T-helper 2 cell (primary cell): ENCODE data around the gene SEZ6L.
A peak's percentile ranks its signal among the peaks of the same experiment; 100 is the strongest.

Experiments used
- DNase-seq, 5 experiments: peaks; one replicate each; pipeline versions ENCODE4 v3.0.0 to v3.0.0-alpha.2; 2012 to 2022
- total RNA-seq, 2 donors: gene quantifications; one replicate each; lab custom pipeline; 2026; lab: John Stamatoyannopoulos, UW

SEZ6L gene
- total RNA-seq, result 0 reads per million in 2 donors

DNA sequence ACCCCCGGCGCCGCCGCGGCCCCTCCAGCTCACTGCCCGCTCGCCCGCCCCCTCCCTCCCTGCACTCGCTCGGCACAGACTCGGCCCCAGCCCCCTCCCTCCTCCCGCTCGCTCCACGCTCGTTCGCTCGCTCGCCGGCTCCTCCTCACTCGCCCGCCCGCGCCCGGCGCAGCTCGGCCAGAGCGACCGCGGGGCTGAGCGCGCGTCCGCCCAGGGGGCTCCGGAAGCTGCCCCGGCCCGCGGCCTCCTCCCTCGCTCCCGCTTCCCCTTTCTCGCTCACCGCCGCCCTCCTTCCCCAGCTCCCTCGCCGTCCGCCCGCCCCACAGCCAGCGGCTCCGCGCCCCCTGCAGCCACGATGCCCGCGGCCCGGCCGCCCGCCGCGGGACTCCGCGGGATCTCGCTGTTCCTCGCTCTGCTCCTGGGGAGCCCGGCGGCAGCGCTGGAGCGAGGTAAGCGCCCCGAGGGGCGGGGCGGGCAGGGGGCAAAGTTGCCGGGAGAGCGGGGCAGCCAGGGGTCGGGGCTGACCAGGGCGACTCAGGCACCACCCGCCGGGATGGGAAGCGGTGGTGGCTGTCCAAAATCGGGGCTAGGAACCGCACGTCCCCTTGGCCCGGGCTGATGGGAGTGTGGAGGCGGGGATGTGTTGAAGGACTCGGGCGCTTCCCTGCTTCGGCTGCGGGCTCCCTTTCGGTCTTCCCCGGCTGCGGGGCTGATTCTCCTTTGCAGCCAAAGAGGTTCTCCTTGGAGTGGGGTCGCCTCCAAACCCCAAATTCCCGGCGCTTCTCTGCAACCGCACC lies at the start of gene SEZ6L:
TSS of gene SEZ6L (plus strand) at position 148 of the 797 bp plus-strand sequence. CDS start at position 356, 208 bp downstream.
- no peak for DNase-seq

DNA sequence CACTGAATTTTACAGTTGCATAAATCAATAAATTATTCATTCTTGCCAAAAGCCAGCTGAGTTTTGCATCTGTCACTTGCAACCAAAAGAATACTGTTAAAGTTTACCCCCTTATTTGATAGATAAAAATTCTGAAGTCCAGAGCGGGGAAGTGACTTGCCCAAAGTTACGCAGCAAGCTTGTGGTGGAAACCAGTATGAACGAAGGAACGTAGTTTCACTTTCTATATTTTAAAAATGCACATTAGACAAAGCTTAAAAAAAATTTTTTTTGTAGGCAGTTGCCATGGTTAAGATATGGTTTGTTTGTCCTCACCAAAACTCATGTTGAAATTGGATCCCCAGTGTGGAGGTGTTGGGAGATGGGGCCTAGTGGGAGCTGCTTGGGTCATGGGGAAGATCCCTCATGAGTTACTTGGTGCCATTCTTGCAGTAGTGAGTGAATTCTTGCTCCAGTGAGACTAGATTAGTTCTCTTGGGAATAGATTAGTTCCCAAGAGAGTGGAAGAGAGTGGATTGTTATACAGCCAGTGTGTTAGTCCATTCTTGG lies 46.3 kb upstream of the SEZ6L start:
- peak in 1 of 5 experiments; percentile 65 for DNase-seq

DNA sequence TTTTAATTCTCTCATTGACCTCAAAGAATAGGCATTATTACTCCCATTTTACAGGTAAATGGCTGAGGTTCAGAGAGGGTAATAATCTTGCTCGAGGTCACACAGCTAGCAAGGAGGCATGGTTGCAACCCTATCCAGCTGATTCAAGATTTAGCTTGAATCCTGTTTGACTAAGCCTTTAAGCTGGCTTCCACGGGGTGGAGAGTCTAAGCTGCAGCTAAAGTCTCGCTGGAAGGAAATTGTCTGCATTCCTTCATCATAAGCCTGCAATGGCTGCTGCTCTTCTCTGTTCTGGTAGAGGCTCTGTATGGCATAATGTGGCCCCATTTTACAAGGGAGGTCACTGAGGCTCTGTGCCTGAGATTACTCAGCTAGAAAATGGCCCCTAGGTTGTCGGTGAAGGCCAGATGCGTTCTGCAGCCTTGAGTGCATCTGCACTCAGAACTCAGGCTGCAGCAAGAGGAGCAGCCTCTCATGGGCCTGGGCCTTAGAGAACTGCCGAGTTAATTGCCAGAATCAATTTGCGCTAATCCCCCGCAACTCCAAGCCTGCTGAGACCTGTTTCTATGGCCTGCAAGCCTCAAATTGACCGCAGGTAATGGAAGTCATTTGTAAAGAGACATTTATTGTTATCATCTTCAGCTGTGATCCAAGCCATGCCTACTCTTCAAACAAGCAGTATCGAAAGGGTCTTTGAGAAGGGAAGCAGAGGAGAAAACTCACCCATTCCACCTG lies 44.1 kb upstream of the SEZ6L start:
- no peak for DNase-seq

DNA sequence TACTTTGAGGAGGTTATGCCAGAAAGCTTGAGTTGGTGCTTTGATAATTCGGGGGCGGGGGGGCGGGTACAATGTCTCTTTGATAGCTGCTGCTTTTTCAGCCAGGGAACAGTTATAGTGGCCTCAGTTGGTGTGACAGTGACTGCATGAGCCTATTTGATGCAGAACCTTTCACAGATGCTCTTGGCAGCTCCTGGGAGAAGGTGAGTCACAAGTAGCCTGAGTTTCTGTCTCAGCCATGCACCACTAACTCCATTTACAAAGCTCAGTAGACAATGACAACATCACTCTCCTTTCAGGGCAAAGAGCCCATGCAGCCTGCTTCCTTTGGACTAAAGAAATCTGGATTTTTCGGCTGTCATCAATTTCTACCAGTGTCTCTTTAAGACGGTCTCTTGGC lies 42.1 kb upstream of the SEZ6L start:
- DNase-seq, result no peak

DNA sequence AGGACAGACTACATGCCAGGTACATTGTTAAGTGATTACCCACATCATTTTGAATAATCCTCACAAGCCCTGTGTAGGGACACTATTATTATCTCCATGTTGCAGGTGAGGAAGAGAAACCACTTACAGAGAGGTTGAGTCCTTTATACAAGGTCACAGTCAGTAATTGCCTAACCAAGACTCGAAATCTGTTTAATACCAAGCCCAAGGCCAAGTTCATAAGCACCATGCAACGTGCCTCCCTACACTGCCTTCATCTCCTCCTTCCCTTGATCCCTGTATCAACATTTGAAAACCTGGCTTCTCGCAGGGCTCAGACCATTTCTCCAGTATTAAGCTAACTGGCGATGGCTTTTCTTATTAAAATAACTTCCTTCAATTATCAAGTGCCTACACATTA lies 41.7 kb upstream of the SEZ6L start:
- no peak for DNase-seq

DNA sequence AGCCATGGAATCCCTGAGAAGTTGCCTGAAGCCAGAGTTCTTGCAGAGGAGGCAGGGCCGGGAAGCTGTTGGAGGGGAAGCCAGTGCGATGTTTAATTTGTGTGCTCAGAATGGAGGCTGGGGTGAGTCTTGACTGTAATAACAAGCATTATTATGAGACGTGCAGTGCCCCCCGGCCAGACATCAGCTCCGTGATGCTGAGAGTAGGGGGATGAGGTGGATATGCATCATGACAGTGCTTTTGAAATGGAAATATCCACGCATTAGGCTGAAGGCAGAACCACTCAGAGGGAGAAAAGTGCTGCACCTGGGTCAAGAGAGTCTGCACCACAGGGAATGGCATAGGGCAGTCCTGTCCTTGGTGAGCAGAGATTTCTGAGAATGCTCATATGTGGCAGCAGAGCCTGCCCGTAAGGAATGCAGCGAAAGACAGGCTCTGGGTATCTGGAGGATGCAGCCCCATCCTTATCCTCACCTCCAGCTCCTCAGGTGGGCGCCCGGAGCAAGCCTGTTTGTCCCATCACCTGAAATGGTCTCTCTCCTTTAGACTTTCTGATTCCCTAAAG lies 37.6 kb upstream of the SEZ6L start:
- DNase-seq, result no peak

DNA sequence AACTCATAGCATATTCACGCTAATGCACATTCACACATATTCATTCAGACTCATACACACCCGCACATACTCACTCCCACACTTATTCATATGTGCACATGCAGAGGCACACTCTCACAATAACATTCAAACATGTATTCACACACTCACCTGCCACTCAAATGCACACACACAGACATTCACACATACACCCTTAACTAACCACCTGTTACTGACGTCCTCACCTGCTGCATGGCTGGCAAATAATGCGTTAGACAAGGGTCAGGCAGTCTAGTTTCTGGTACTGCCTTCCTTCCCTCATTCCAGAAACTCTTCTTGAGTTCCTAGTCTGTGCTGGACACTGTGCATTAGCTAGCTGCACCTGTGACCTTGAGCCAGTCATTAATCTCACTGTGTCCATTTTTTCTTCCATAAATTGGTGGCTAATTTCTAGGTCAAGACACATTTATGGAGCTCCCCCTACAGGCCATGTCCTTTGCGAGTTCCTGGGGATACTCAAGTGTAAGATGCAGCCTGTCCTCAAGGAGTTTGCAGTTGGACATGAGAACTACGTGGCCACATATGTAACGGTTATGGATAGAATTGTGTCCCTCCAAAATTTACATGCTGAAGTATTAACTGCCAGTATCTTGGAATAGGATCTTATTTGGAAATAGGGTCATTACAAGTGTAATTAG lies 34.5 kb upstream of the SEZ6L start:
- no peak for DNase-seq

DNA sequence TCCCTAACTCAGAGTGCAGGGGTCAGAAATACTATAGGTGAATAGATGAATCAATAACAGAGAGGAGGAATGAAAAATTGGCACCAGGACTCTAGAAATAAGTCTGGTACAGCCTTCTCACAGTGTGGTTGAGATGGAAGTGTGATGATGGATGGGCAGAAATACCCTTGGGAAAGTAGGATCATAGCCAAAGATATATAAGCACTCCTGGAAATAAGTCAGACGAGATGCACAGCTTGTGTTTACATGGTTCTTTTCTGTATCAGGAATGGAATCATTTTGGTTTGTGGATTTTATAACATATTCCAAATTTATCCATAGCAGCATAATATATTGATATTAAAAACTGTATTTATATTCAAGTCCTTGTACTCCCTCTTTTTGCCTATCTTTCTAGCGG lies 33.5 kb upstream of the SEZ6L start:
- no peak for DNase-seq

DNA sequence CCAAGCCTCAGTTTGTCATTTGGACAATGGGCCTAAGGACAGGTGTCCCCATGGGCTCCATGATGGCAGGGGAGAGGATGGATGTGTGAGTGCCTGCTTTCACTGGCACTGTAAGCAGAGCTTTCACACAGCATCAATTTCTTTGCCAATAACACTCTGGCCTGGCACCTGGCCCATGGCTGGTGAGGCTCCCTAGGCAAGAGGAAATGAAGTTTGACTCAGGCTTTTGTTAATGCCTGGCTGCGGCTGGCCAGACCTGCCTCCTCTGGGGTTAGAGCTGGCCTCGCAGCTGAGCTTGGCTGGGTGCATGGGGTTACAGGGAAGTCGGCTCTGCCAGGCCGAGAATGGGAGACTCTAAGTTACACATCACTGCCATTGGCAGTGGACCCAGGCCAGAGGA lies 30.0 kb upstream of the SEZ6L start:
- no peak for DNase-seq

DNA sequence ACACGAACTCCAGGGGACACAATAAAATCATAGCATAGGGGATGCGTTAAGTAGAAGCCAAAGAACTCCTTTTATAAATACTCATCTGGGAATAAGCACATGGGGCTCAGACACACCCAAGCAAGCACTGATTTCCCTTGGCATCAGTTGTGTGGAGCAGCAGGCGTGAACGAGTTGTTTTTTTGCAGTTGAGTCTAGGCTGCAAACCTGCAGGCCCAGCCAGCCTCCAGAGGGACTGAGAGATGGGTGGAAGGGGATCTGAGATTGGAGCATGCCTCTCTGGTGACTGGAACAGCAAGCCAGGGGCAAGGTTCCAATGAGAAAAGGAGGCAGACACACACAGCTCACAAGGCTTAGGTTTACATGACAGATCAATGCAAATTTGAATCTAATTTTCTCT lies 27.4 kb upstream of the SEZ6L start:
- DNase-seq, result no peak

DNA sequence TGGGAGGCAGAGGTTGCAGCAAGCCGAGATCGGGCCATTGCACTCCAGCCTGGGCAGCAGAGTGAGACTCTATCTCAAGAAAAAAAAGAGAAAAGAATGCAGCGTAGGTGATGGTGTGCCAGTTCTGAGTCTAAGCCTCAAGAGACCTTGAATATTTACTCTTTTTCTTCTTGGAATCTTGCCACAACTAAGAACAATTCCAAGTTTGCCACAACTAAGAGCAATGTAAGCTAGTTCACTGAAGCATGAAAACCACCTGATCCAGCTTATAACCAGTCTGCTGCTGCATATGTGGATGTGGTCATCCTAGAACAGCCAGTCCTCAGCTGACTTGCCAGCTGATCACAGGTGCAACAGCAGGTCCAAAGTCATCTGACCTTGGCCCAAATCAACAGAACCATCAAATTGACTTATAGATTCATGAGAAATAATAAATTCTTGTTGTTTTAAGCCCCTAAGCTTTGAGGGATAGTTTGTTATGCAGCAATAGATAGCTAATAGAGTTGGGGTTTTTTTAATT lies 25.4 kb upstream of the SEZ6L start:
- no peak for DNase-seq

DNA sequence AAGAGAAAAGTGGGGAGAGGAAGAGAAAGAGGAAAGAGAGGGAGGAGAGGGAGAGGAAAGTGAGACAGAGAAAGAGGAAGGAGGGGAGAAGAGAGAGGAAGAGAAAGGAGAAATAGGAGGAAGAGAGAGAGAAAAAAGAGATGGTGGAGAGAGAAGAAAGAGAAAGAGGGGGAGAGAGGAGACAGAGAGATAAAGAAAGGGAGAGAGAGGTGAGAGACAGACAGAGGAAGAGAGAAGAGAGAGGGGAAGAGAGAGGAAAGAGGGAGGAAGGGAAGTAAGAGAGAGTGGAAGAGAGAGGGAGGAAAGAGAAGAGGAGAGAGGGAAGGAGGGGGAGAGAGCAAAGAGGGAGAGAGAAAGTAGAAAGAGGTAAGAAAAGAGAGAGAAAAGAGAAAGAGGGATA lies 9.4 kb upstream of the SEZ6L start:
- no peak for DNase-seq

DNA sequence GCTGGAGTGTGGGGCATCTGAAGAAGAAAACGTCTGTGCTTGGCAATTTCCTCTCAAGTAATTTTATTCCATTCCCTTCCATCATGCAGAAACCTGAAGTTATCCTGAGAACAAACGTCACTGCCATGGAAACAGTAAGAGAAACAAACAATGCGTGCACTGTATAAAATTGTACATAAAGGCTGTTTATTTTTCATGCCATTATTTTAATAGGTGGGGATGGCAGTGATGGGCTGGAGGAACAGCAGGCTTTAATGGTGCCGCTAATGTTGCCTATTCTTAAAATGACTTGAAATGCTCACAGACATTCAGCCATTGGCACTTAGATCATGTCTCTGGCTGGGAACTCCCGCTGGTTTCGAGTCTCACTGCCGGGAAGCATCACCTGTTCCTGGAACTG lies 7.5 kb upstream of the SEZ6L start:
- DNase-seq, result no peak

DNA sequence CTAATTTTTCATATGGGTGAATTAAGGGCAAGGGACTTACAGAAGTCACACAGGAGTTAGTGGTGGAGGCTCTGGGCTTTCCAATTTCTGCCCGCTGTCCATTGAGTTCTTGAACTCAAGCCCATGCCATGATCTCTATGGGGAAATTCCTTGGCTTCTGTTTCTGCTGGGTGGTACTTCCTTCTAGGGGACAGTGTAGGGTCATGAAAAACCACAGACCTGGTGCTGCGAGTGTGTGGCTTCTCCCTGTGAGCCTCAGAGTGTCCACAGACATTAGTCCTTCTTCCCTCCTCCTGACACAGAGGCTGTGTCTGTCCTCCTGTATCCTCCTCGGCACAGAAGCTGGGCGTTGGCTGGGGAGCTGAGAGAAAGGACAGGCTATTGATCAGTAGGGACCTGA lies 6.3 kb upstream of the SEZ6L start:
- DNase-seq, result no peak

DNA sequence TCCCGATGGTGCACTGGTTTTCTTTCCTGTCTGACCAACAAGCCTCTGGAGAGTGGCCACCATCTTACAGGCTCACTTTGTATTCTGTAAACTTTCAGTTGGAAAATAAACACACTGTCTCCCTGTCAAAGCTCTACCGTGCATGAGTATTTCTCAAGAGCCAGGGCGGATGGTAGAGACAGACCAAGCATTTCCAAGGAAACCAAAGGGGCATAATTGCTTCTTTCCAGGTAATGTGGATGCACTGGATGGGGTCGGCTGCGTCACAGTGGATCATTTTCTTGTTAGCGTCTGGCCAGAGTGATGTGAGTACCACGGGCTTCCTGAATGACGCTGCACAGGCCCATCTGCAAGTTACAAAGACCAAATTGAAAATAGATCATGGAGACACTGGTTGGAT lies 5.1 kb upstream of the SEZ6L start:
- DNase-seq, result no peak

DNA sequence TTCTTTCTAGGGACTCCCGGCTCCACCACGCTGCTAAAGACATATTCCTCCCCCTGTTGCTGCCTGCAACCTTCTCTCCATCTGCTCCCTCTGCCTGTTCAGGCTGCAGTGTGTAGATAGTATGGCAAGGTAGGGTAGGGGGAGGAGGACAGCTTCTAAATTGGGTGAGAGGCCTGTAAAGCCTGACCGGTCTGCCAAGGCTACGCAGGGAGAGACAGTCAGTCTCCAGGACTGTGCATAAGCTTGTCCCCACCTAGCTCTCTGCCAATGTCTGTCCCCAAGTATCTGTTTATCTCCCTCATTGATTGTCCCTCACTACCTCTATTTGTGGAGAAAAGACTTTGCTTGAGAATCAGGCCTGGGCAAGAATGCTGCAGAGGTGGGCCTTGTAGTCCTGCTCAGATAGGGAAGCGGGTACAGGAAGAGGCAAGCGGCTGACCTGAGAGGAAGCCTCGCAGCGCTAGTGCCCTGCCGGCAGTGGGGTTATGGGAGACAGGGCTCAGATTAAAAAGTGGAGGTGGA lies 871 bp upstream of the SEZ6L start:
- DNase-seq, result no peak

DNA sequence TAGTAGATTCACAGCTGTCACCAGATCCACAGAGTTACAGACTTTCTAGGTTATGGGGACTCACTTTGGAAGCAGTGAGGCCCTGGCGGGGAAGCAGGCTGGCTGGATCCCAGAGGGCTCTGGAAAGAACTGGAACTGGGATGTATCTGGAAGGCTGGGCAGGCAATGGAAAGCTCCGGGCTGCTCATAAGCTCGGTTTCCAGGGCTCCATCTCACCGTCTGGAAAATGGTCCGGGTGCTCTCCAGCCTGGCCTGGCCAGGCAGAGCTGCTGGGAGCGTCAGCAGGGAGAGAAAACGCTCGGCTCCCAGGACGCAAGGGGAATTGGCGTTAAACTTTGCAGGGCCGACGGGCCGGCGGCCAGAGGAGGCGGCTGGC lies 335 bp upstream of the SEZ6L start:
- no peak for DNase-seq

DNA sequence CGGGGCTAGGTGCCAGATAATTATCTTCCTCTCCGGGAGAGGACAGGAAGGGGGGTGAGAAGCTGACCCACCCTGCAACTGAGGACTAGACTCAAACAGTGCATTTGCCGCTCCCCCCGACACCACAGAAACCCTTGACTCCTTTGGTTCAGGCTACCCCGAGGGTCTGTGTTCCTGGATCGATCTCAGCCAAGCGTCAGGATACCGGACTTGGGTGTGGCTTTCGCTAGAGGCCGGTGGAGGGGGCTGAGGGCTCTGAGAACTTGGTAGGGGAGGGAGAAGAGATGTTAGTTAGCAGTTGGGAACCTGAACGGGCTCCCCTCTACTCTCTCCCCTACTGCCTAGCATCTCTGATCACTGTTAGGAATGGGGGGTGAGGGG lies 840 bp downstream of the SEZ6L start:
- DNase-seq, result no peak

DNA sequence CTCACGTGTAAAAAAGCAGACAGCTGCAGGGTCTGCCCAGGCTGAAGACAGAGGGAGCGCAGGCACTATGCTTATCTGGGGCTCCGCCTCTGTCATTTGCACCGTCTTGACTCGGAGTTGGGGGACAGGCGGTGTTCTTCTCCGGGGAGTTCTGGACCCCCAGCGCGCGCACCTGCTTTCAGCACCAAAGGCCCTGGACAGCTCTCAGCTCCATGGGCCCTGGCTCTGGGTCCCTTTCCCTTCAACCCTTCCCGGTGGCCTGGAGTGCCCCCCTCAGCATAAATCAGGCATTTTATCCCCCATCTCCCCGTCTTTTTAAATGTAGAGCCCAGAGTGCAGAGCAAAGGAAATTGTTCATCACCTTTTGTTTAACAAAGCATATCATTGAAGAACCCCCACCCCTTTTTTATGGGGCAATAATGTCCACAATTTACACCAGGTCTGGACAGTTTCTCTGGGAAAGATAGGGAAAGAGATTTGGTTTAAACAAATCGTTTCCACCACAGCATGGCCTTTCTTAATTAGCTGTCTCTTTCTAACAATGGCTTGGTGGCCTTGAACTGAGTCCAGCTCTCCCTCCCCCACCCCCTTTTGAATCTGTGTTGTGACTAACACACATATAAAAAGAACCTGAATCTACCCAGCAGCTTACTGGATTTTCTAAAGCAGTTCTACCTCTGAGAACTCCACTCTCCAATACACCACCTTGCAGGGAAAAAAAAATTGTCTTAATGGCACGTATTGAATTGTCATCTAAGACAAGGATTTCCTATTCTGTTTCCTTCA lies 1.7 kb downstream of the SEZ6L start:
- no peak for DNase-seq

DNA sequence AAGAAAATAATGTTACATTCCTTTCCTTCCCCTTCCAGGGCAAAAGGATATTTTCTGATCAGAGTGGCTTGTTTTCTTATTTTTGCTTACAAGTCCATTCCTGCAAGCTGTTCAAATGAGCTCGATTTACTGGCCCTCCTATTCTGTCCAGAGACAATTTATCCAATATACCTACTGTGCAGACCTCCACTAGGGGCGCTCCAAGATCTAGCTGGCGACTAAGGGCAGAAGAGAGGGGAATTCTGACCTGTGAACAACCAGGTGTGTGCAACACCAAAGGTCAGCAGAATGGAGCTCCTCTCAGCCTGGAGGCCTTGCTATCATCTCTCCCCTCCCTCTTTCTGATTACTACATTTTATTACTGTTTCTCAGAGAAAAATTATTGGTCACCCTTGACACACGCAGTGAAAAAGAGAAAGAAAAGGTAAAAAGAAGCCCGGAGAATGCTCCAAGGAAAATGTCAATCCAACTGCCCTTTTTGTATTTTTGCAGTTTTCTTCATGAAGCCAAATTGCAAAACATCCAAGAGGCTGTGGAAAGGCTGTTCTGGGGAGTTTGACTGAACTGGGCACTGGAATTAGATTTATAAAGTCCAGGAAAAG lies 3.2 kb downstream of the SEZ6L start:
- peak in 1 of 5 experiments; percentile 8 for DNase-seq

DNA sequence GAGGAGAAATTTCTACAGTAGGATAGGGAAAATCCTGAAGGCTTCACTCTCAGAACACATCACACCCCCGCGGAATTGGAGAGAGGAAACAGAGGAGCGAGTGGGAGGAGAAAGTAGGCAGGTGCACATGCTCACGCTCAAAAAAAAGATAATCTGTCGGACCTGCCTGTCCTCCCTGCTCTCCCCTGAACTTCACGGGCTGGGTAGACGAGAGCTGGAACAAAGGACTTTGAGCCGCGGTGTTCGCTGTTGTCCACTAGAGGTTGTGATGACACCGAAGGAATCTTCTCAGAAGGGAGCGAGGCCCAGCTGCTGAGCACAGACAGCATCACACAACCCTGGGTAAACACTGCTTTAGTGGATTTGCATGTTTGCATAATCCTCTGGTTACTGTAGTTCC lies 5.0 kb downstream of the SEZ6L start:
- no peak for DNase-seq
